Measurements from ENCODE around the gene PRKAR1B.
"Not testable (repeated sequence)": the region's sequence is repeated elsewhere in the genome, so short reads cannot be mapped to it uniquely, and the experiment has no call there.

PRKAR1B gene

DNA sequence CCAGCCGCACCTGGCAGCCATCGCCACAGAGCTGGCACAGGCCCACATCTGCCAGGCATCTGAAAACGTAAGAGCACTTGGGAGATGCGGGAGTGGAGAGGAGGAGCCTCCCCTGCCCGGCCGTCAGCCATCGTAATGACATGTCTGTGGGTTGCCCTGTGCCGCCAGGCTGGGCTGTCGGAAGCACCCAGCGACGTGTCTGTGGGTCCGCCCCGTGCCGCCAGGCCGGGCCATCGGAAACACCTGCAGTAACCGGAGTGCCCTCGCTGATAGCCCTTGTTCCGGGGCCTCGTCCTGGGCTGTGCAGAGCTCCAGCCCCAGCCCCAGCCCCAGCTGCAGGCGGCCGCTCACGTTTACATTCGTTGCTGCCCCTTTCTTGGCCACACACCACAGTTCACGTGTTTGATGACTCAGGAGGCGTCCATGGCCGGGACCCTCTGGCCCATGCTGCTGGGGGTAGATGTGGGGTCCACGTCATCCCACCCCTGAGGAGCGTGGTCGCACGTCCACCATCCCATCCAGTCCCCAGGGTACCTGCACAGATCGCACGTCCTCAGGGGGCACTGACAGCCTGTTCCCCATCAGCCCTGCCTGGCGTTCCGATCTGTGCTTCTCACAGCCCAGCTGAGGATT, 30.0 kb upstream of the PRKAR1B start:
- DNase-seq, result no peak

DNA sequence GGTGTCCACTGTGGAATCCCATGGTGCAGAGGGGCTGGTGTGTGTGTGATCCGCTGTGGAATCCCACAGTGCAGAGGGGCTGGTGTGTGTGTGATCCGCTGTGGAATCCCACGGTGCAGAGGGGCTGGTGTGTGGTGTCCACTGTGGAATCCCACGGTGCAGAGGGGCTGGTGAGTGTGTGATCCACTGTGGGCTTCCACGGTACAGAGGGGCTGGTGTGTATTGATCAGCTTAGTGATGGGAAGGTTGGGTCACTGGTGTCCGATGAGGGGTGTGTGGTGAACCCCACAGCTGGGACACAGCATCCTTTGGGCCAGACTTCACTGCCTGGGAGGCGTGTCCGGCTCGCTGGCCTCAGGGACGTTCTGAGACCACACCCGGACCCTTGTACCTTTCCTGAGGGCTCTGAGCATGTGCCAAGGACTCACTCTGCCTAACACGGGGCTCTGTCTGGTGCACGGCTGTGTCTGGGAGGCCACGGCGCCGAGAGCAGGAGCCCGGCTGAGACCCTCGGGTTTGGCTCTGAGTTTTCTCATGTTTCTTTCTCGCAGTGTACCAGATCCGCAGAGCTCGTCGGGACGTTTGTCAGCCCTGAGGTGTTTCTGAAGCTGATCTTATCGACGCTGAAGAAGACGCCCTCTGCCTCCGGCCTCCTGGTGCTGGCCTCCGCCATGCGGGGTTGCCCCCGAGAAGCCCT, 29.3 kb upstream of the PRKAR1B start:
- DNase-seq, result no peak

DNA sequence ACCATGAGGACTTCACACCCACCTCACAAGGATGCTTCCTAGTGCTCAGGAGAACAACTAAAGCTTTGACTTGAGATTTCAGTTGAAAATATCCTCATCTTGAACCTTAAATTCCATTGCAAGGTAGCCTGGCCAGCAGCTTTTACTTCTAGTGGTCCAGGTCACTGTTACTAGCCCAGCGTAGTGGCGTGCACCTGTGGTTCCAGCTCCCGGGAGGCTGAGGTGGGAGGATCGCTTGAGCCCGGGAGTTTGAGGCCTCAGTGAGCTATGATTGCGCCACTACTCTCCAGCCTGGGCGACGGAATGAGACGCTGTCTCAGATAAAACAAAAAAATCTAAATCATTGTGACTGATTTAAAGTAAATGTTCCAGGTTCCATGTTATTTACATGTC, 28.3 kb upstream of the PRKAR1B start:
- no peak for DNase-seq

DNA sequence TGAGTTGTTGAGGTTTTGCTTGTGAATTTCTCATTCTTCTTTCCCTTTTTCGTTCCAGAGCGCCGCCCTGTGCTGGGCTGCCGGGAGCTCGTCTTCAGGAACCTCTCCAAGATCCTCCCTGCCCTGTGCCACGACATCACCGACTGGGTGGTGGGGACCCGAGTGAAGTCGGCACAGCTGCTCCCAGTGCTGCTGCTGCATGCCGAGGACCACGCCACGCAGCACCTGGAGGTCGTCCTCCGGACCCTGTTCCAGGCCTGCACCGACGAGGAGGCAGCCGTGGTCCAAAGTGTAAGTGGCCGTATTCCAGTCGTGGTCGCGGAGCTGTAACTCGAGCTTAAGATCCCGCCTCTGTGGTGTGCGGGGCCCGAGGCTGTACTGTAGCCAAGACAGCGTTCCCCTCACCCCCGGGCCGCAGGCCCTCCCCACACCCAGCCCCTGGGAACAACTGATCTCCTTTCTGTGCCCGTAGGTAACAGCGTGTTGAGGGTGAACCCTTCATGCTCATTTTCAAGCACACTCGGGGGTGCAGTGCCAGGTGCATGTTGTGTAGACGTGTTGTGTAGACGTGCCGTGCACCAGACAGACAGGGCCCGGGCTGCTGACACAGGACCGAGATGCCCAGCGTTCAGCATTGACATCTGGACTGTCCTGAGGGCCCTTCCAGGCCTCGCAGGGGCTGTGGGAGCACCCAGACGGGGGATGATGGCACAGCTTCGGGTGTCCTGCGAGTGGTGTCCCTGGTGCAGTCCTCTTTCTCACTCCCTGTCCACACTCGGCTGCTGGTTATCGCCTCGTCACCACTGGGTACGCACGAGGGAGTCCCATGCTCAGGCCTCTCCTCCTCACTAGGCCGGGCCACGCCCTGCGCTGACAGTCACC, 27.7 kb upstream of the PRKAR1B start:
- no peak for DNase-seq

DNA sequence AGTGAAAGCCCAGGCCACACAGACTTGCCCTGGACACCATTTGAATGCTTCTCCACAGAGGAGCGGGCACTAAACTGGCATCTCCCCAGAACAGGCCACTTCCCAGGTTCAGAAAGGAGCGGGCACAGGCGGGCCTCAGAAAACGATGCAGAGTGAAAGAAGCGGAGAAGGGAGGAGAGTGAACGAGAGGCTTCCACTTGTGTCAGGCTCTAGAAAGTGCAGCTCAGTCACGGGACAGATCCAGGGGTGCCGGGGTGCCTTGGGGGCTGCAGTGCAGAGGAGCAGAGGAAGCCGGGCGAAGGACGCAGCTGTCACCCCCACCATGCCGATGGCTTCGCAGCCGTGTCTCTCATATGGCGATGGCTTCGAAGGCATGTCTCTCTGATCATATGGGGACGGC, 26.1 kb upstream of the PRKAR1B start:
- DNase-seq, result no peak

DNA sequence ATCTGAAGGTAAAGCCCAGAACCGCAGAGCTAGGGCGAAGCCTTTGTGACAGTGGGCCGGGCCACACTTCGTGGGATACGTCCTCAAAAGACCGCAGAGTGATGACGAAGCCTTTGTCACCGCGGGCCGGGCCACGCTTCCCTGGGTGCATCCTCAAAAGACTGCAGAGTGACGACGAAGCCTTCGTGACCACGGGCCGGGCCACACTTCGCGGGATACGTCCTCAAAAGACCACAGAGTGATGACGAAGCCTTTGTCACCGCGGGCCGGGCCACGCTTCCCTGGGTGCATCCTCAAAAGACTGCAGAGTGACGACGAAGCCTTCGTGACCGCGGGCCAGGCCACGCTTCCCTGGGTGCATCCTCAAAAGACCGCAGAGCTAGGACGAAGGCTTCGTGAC, 25.2 kb upstream of the PRKAR1B start:
- DNase-seq, result not testable (repeated sequence)

DNA sequence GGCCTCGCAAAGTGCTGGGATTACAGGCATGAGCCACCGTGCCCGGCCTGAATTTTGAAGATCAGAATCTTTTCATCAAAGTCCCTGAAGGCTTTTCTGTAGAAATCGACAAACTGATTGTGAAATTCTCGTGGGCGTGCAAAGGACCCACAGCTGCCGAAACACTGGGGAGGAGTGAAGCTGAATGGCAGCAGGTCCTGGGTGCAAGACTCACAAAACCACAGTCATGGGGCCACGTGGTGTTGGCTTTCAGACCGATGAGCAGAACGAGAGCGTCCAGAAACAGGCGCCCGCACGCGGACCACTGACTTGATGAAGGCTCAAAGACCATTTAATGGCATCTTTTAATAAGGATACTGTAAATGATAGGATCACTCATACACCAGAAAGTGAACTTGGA, 24.7 kb upstream of the PRKAR1B start:
- DNase-seq, result no peak

DNA sequence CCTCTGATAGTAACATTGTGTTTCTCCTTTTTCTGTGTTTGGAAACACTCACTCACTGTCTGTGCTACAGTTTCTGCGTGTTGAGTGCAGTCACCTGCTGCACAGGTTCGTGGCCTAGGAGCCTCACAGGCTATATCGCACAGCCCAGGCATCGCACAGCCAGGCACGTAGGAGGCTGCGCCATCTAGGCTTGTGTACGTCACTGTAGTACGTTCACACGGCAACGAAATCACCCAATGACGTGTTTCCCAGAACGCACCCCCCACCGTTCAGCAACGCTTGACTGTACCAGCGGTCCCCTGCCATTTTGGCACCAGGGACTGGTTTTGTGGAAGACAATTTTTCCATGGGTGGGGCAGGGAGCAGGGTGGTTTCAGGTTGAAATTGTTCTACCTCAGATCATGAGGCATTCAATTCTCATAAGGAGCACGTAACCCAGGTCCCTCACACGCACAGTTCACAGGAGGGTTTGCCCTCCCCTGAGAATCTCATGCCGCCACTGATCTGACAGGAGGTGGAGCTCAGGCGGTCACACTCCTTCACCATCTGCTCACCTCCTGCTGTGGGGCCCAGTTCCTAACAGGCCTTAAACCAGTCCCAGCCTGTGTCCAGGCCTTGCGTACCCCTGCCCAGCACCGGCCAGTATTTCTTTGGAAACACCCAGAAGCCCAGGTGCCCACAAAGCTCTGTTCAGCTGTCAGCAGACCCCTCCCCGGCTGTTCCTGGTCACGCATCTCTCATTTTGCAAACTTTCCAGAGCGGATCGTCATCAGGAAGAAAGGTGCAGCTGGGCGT, 23.2 kb upstream of the PRKAR1B start:
- no peak for DNase-seq

DNA sequence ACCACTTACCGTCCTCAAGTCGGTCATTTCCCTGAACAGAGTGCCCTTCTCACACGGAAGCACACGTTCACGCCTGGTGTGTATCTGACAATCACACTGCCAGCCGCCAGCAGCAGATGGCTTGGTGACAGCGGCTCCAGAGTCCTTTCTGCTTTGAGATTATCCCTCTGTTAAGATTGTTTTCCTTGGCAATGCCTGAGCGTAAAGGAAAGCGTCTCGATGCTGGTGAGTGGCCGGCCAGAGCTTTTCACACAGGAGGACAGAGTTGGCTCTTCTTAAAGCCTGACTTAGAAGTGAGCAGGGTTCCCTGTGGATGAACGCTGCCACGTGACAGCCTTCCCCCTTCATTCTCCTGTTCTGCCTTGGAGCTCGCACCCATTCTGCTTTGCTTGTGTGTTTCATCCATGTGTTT, 22.1 kb upstream of the PRKAR1B start:
- no peak for DNase-seq

DNA sequence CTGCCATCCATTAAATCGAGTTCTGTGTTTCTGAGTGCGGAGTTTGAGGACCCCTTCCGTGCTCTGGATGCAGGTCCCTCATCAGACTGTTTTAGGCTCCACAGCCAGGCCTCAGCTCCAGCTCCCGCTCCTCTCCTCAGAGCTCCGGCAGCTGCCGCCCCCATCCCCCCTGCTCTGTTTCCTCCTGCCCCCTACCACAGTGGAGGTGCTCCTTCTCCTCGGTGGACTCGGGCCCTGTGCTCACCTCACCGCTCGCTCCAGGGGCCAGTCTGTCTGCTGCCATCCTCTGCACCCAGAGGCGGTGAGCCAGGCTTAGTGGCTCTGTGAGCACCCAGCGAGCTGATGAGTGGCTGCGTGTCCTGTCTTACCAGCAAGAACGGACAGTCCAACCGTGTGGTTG, 21.4 kb upstream of the PRKAR1B start:
- no peak for DNase-seq

DNA sequence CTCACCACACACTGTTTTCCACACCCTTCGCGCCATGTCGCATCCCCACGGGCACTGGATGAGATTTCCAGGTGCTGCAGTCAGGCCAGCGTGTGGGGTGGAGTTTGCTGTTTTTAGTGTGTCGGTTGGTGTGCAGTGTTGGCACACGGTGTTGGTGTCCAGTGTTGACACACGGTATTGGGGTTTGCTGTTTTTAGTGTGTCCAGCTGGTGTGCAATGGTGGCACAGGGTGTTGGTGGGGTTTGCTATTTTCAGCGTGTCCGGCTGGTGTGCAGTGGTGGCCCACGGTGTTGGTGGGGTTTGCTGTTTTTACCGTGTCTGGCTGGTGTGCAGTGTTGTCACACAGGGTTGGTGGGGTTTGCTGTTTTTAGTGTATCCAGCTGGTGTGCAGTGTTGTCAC, 20.1 kb upstream of the PRKAR1B start:
- DNase-seq, result no peak

DNA sequence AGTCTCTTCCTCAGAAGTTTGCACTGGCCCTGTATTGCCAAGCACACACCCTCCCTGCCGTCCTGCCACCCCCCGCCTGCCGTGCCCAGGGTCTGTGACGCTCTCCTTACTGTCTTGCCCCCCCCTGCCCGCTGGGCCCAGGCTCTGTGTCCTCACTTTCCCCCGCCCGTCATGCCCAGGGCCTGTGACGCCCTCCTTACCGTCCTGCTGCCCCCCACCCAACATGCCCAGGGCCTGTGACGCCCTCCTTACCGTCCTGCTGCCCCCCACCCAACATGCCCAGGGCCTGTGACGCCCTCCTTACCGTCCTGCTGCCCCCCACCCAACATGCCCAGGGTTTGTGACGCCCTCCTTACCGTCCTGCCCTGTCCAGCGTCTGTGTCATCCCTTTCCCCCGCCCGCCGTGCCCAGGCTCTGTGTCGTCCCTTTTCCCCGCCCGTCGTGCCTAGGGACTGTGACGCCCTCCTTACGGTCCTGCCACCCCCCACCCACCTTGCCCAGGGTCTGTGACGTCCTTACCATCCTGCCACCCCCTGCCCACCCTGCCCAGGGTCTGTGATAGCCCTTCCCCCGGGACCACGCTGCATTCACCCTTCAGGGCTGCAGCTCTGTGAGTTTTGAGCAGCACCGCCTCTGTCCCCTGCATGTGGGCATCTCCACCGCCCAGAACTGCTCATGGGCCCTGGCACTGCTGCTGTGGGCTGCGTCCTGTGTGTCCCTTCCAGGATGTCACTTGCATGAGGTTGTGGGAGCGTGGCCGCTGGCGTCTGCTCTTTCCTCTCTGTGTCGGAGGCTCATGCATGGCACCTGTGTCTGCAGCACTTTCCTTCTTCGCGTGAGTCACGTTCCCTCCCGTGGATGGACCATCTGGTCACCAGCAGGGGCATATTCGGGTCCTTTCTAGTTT, 19.3 kb upstream of the PRKAR1B start:
- DNase-seq, result no peak

DNA sequence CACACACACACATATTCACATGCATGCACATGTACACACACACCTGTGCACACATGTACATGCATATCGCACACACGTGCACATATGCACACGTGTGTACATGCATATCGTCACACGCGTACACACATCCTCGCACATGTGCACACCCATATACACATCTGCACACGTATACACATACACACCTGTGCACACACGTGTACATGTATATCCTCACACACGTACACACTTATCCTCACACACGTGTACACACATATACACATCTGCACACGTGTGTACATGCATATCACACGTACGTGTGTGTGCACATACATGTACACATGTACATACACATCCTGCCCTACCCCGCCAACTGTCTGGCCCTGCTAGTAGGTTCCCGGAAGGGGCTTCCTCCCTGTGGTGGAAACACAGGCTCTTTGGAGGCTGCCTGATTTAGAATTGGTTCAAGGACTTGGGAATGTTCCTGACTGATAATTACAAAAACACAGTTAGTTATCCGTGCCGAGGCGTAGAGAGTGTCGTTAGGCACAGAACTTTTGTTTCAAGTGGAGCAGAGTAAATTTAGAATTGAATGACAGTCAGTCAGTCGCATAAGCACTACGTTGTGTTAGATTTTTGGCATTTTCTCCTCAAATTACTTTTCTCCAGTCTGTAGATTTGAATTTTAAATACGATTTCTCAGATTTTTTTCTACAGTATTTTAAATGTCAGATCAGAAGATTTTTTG, 18.5 kb upstream of the PRKAR1B start:
- DNase-seq, result no peak

DNA sequence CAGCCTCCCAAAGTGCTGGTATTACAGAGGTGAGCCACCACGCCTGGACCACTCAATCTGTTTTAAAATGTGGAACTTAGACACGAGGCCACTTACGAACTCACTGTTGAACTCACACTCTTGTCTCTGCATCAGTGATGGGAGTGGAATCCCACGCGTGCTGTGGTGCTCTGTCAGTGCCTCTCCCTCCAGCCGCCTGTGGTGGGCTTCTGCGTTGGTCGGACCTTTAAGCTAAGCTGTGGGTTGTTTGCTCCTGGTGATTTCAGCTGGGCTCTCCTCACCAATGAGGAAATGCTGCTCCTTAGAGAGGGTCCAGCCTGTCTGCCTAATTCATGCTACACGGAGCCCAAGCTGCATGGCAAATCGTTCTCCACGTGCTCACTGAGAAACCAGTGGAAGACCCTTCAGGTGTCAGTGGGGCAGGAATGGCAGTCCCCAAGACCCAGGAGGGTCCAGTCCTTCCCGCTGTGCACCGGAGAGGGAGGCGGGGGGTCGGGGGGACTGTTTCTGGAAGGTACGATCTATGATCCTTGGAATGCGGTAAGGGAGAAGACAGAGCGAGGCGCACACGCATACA, 17.9 kb upstream of the PRKAR1B start:
- no peak for DNase-seq

DNA sequence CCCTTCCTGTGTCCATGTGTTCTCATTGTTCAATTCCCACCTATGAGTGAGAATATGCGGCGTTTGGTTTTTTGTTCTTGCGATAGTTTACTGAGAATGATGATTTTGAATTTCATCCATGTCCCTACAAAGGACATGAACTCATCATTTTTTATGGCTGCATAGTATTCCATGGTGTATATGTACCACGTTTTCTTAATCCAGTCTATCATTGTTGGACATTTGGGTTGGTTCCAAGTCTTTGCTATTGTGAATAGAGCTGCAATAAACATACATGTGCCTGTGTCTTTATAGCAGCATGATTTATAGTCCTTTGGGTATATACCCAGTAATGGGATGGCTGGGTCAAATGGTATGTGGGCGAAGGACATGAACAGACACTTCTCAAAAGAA, 17.0 kb upstream of the PRKAR1B start:
- DNase-seq, result not testable (repeated sequence)

DNA sequence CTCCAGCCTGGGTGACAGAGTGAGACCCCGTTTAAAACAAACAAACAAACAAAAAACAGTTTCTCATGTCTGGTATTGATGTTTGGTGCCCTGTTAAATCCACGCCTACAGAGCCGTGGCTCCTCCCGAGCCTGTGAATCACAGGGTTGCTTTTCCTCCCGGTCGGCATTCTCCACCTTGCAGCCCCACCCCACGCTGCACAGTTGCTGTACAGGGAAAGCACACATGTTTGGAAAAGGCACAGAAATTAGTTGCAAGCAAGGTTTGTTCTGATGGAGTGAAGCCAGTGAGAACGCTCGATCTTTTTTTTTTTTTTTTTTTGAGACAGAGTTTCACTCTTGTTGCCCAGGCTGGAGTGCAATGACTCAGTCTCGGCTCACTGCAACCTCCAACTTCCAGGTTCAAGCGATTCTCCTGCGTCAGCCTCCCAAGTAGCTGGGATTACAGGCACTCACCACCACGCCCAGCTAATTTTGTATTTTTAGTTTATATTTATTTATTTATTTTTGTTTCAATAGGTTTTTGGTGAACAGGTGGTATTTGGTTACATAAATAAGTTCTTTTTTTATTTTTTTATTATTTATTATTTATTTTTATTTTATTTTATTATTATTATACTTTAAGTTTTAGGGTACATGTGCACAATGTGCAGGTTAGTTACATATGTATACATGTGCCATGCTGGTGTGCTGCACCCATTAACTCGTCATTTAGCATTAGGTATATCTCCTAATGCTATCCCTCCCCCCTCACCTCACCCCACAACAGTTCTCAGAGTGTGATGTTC, 16.5 kb upstream of the PRKAR1B start:
- not testable (repeated sequence) for DNase-seq

DNA sequence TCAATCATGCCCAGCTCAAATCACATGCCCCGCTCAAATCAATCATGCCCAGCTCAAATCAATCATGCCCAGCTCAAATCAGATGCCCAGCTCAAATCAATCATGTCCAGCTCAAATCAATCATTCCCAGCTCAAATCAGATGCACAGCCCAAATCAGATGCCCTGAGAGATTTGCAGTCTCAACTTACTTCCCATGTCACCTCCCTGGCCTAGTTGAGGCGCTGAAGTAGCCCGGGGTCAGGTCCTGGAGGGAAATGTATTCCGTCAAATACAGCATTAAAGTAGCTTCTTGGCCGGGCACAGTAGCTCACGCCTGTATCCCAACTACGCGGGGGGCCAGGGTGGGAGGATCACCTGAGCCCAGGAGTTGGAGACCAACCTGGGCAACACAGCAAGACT, 15.7 kb upstream of the PRKAR1B start:
- DNase-seq, result no peak

DNA sequence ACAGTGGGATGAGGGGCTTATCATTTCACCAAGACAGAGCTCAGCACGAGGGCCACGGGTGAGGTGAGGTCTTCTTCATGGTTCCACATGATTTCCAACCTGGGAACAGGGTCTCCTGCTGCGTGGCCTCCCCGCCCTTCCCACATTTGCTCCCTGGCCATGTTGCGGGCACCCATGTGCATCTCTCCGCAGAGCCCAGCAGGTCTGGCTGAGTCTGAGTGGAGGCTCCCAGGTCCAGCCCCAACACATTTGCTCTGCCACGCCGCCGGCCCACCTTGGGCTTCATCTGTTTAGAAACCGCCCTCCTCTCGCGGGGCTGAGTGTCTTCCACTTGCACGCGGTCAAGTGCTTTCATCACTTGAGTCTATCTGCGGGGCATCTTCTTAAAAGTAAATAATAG, 14.8 kb upstream of the PRKAR1B start:
- DNase-seq, result no peak

DNA sequence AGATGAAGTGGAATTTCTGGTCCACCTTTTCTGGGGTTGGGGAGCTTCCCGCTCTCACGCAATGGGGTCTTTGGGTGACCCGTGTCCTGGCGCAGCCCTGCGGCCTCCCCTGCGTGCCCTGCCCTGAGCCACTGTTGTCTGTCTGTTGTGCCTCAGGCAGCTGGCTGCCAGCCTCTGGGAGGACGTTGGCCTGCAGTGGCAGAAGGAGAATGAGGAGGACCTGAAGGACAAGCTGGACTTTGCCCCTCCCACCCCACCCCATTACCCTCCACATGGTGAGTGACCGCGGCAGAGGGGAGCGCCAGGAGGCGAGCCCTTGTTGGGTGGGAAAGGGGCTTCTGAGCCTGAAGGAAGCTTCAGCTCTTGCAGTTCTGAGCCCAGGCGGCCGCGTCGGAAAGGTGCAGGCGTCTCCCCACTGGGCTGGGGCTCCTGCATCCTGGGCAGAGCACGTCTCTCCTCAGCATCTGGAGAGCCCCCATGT, 14.2 kb upstream of the PRKAR1B start:
- no peak for DNase-seq

Measured in hematopoietic multipotent progenitor cell treated with erythropoietin and hydrocortisone succinate and interleukin-3 and kit ligand, for 6 days (in vitro differentiated cells).